ENCODE results near the gene PIK3C2A. TPM values are rescaled to one million over a fixed set of nuclear protein-coding genes. Genes with fewer than 3 reads are reported as not detected.

Gene PIK3C2A
- total and polyA plus RNA-seq, 2 experiments from 2014 or later, result 14.5 to 31.8 TPM

DNA sequence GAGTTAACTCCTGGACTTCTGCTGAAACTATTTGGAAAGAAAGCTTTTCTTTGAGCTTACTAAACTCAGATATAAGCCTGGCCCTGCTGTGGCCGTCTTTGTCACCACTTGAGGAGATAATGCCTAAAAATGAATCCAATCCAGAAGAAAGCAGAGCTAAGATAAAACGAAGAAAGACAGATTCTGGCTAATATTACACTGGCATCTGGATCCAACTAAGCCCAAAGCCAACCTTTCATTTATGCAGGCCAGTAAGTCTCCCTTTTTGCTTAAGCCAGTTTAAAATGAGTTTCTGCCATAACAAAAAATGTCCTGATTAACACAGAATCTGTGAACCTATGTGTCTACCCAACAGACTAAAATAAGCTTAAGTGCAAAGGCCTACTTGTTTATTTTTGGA is 34.5 kb downstream of the PIK3C2A start:
- Histone ChIP-seq H3K9ac (no peak overlapping the region), H3K9me2 (ENCODE audit: insufficient read depth) (no peaks in the 10 kb centered on the region), H3K4me3 (no peak overlapping the region), H3K36me3 (ENCODE audit: low read depth) (no peaks in the 10 kb centered on the region), H3K4me2 (ENCODE audit: unreplicated experiment) (no peak overlapping the region), H4K20me1 (ENCODE audit: insufficient read depth) (no peaks in the 10 kb centered on the region), H3K27ac (no peak overlapping the region), H3K4me1 (ENCODE audit: insufficient read depth) (peaks cover 19% of the 10 kb centered on the region), H3K9me3 (ENCODE audit: low read depth) (no peaks in the 10 kb centered on the region), H2AFZ (no peak overlapping the region), H3K27me3 (replicated peaks; ENCODE audit: insufficient read depth) (no peaks in the 10 kb centered on the region), H3K79me2 (ENCODE audit: insufficient read depth) (peaks cover 72% of the 10 kb centered on the region), H3F3A (ENCODE audit: insufficient read depth) (peaks cover 10% of the 10 kb centered on the region; the same call in 1 of the 2 replicates)
- TF ChIP-seq EZH2phosphoT487 (IDR thresholded peaks at IDR 0.05; ENCODE audit: insufficient read depth, low read depth) (no peak), EZH2 (IDR thresholded peaks at IDR 0.05; ENCODE audit: insufficient read depth, poor library complexity, severe bottlenecking) (no peak)
- no peak for DNase-seq
- 19 to 33% methylated on average over 2 of the region's 2 CpGs for WGBS, 2 experiments (ENCODE audit: low coverage in 1 of 2, low lambda C conversion rate in 2 of 2, missing lambda C conversion rate in 2 of 2)
- in situ Hi-C loops (cut with MboI), result no loop called here

DNA sequence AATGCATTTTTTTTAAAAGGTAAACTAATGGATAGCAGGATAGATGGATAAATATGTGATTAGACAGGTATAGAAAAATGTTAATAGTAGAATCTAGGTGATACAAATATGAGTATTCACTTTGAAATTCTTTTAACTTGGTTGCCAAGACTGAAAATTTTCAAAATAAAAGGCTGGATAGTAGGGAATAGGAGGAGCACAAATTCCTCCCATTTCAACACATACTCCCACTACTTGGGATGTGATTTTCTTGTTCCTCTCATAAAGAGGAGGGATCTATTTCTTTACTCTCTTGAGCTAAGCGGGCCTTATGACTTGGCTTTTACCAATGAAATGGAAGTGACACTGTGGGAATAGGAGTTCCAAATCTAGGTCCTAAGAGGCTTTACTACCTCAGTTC is 35.9 kb downstream of the PIK3C2A start:
- Histone ChIP-seq H3K27ac (peak overlapping the region; percentile 42), H3K9ac (no peak overlapping the region)
- no peak for TF ChIP-seq EZH2 (IDR thresholded peaks at IDR 0.05; ENCODE audit: insufficient read depth, poor library complexity, severe bottlenecking)
- TF ChIP-seq EZH2phosphoT487 (IDR thresholded peaks at IDR 0.05; ENCODE audit: insufficient read depth, low read depth), result no peak

DNA sequence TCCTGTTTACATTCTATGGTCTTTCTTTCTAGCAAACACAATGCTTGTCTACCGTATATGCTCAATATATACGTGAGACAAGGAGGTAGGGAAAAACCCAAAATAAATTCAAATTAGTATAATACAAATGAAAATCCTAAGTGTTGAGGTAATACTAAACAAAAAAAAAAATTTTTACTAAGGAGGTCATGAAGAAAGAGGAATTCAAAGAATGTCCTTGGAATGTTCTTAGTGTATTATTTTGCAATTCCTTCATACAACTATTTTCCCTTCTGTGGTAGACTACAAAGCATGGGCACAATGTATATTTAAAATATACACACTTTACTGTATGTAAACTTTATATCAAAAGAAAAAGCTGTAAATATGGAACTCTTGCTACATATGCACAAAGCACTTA is 36.4 kb downstream of the PIK3C2A start:
- in situ Hi-C loops (cut with MboI), result no loop called here
- TF ChIP-seq EZH2phosphoT487 (IDR thresholded peaks at IDR 0.05; ENCODE audit: insufficient read depth, low read depth), result no peak
- no peak for TF ChIP-seq EZH2 (IDR thresholded peaks at IDR 0.05; ENCODE audit: insufficient read depth, poor library complexity, severe bottlenecking)
- peaks cover 10% of the 10 kb centered on the region; the same call in 1 of the 2 replicates for H3F3A ChIP-seq (ENCODE audit: insufficient read depth)
- H3K27ac ChIP-seq, result peak overlapping the region; percentile 42
- H3K79me2 ChIP-seq (ENCODE audit: insufficient read depth), result peaks cover 77% of the 10 kb centered on the region
- no peak overlapping the region for H2AFZ ChIP-seq
- H4K20me1 ChIP-seq (ENCODE audit: insufficient read depth), result no peaks in the 10 kb centered on the region
- WGBS, 2 experiments (ENCODE audit: low coverage in 1 of 2, low lambda C conversion rate in 2 of 2, missing lambda C conversion rate in 2 of 2), result 33 to 34% methylated on average over 2 of the region's 2 CpGs
- peak; percentile 65 for DNase-seq
- no peaks in the 10 kb centered on the region for H3K27me3 ChIP-seq (replicated peaks; ENCODE audit: insufficient read depth)
- no peak overlapping the region for H3K9ac ChIP-seq
- H3K9me2 ChIP-seq (ENCODE audit: insufficient read depth), result no peaks in the 10 kb centered on the region
- H3K9me3 ChIP-seq (ENCODE audit: low read depth), result no peaks in the 10 kb centered on the region
- H3K4me1 ChIP-seq (ENCODE audit: insufficient read depth), result peaks cover 19% of the 10 kb centered on the region
- H3K4me2 ChIP-seq (ENCODE audit: unreplicated experiment), result peak overlapping the region; percentile 33
- H3K36me3 ChIP-seq (ENCODE audit: low read depth), result no peaks in the 10 kb centered on the region
- H3K4me3 ChIP-seq, result peak overlapping the region; percentile 22

More for the DNA sequence above, 35.9 kb downstream of the PIK3C2A start:
- DNase-seq, result peak; percentile 31
- Histone ChIP-seq H4K20me1 (ENCODE audit: insufficient read depth) (no peaks in the 10 kb centered on the region), H2AFZ (no peak overlapping the region), H3F3A (ENCODE audit: insufficient read depth) (peaks cover 10% of the 10 kb centered on the region; the same call in 1 of the 2 replicates), H3K27me3 (replicated peaks; ENCODE audit: insufficient read depth) (no peaks in the 10 kb centered on the region), H3K9me3 (ENCODE audit: low read depth) (no peaks in the 10 kb centered on the region), H3K36me3 (ENCODE audit: low read depth) (no peaks in the 10 kb centered on the region), H3K4me2 (ENCODE audit: unreplicated experiment) (peak overlapping the region; percentile 33), H3K4me3 (peak overlapping the region; percentile 22; the same call in 1 of the 2 replicates), H3K9me2 (ENCODE audit: insufficient read depth) (no peaks in the 10 kb centered on the region), H3K79me2 (ENCODE audit: insufficient read depth) (peaks cover 76% of the 10 kb centered on the region), H3K4me1 (ENCODE audit: insufficient read depth) (peaks cover 19% of the 10 kb centered on the region)
- WGBS, 2 experiments (ENCODE audit: low coverage in 1 of 2, low lambda C conversion rate in 2 of 2, missing lambda C conversion rate in 2 of 2), result 91 to 92% methylated on average over 1 of the region's 1 CpG
- in situ Hi-C loops (cut with MboI), result no loop called here

DNA sequence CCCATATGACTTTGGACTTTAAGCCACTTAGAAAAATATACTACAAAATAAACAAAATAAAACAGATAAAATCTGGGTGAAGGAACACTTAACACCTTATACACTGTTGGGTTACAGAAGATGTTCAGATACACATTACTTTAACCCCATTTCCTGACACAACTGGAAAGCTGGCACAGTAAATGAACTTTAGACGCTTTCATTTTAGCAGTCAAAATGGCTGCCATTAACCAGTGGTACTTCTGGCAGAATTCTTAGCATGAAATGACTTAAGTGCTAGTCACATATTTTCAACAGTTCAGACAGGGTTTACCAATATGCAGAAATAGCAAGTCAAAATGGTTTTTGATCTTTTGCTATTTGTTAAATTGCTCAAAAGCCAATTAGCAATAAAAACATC is 37.9 kb downstream of the PIK3C2A start:
- Histone ChIP-seq H3K9ac (no peak overlapping the region), H3K9me3 (ENCODE audit: low read depth) (no peaks in the 10 kb centered on the region), H3K27ac (no peak overlapping the region), H3K36me3 (ENCODE audit: low read depth) (no peaks in the 10 kb centered on the region), H3K9me2 (ENCODE audit: insufficient read depth) (no peaks in the 10 kb centered on the region), H3K4me1 (ENCODE audit: insufficient read depth) (peaks cover 23% of the 10 kb centered on the region), H3K4me3 (no peak overlapping the region), H3K79me2 (ENCODE audit: insufficient read depth) (peaks cover 78% of the 10 kb centered on the region), H2AFZ (peak overlapping the region; percentile 26; the same call in 1 of the 2 replicates), H3F3A (ENCODE audit: insufficient read depth) (peaks cover 10% of the 10 kb centered on the region; the same call in 1 of the 2 replicates), H3K4me2 (ENCODE audit: unreplicated experiment) (no peak overlapping the region), H4K20me1 (ENCODE audit: insufficient read depth) (no peaks in the 10 kb centered on the region), H3K27me3 (replicated peaks; ENCODE audit: insufficient read depth) (no peaks in the 10 kb centered on the region)
- 95 to 97% methylated on average over 1 of the region's 1 CpG for WGBS, 2 experiments (ENCODE audit: low coverage in 1 of 2, low lambda C conversion rate in 2 of 2, missing lambda C conversion rate in 2 of 2)
- TF ChIP-seq EZH2 (IDR thresholded peaks at IDR 0.05; ENCODE audit: insufficient read depth, poor library complexity, severe bottlenecking) (no peak), EZH2phosphoT487 (IDR thresholded peaks at IDR 0.05; ENCODE audit: insufficient read depth, low read depth) (no peak)
- peak; percentile 9 for DNase-seq
- in situ Hi-C loops (cut with MboI), result no loop called here

Data from GM23248 (cell line).